HG02763 (cell line): ENCODE data around the gene SLC22A25.
"Not testable (repeated sequence)": the region's sequence is repeated elsewhere in the genome, so short reads cannot be mapped to it uniquely, and the experiment has no call there.

Experiments used
- ATAC-seq: cut with Tn5 transposase; IDR thresholded peaks from one replicate; pipeline ENCODE4 v1.9.1; 2021; ENCODE audit warnings: mild to moderate bottlenecking, moderate library complexity; ENCODE audit not compliant: unreplicated experiment

SLC22A25 gene

DNA sequence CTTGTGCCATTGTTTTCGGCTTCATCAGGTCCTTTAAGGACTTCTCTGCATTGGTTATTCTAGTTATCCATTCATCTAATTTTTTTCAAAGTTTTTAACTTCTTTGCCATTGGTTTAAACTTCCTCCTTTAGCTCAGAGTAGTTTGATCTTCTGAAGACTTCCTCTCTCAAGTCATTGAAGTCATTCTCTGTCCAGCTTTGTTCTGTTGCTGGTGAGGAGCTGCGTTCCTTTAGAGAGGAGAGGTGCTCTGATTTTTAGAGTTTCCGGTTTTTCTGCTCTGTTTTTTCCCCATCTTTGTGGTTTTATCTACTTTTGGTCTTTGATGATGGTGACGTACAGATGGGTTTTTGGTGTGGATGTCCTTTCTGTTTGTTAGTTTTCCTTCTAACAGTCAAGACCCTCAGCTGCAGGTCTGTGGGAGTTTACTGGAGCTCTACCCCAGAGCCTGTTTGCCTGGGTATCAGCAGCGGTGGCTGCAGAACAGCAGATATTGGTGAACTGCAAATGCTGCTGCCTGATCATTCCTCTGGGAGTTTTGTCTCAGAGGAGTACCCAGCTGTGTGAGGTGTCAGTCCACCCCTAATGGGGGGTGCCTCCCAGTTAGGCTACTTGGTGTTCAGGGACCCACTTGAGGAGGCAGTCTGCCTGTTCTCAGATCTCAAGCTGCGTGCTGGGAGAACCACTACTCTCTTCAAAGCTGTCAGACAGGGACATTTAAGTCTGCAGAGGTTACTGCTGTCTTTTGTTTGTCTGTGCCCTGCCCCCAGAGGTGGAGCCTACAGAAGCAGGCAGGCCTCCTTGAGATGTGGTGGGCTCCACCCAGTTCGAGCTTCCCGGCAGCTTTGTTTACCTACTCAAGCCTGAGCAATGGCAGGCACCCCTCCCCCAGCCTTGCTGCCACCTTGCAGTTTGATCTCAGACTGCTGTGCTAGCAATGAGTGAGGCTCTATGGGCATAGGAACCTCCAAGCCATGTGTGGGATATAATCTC is 7.6 kb downstream of the SLC22A25 start:
- not testable (repeated sequence) for ATAC-seq

DNA sequence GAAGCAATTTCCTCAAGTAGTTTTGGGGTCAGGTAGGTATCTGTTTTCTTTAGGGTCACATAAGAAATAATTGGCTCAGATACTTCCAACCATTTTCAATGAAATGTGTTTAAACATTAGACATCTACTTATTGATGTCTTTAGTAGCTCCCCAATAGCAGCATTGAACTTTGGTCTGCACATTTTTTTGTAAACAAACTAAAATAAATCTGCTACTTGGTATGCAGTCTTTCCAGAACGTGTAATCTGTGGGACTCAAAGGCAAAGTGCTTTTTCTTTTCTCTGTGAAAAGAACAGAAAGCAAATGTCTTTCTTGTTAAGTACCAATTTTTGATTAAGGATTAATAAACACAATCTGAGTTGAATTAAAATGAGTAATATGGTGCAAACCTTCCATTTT is 13.6 kb downstream of the SLC22A25 start:
- no peak for ATAC-seq

DNA sequence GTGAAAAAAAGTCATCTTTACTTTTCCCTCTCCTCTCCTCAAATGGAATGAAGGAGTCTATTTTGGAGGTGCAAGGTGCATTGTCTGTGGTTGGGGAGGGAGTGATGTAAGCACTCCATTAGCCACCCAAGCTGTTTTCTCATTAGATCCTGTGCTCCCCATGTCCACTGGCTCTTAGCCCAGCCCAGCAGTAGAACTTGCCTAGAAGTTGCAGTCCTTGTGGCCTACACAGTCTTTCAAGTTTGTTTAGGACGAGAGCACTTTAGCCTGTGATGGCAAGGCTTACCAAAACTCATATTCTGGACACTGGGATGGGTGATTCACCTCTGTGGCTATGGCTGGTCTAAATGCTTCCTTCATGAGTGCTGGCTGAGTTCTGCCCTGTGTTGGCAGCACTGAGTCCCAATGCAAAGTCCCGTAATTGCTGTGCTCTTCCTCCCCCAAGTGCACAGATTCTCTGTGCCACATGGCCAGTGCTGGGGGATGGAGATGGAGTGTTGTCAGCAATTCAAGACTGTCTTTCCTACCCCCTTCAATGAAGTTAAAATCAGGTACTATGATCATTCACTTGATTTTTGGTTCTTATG is 15.8 kb downstream of the SLC22A25 start:
- no peak for ATAC-seq

DNA sequence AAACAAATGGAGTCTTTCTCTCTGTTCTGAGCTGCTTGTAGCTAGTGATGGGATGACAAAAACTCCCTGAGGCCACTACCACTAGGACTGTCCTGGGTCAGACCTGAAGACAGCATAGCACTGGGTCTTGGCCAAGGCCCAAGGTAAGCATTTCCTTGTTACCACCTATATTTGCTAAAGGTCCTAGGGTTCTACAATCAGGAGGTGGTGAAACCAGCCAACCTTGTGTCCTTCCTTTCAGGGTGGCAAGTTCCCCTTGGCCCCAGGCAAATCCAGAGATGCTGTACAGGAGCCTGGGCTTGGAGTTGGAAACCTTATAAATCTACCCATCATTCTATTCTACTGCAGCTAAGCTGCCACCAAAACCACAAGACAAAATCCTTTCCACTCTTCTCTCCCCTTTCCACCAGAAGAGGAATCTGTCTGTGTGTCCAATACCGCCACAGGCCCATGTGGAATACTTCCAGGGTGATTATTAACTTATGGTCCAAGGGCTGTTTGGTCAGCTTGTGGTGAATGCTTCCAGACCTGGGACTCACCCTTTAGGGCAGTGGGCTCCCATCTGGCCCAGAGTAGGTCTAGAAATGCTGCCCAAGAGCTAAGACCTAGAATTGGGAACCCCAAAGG is 16.8 kb downstream of the SLC22A25 start:
- ATAC-seq = no peak

DNA sequence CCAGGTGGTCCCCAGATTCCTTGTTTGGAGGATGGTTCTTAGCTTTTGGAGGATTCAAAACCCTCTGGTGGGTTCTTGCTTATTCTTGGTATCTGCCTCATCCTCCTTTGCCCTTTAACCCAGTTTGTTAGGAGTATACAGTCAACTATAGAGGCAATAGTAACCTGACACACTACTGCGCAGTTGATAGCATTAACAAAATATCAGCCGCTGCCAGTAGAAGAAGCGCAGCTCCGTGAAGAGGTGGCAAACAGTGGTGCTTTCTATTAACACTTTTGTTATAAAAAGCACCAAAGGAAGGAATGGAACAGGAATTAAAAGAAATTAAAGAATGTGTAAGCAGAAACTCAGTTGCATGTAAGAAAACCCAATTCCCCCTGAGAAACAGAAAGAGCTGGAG is 29.3 kb downstream of the SLC22A25 start:
- no peak for ATAC-seq

DNA sequence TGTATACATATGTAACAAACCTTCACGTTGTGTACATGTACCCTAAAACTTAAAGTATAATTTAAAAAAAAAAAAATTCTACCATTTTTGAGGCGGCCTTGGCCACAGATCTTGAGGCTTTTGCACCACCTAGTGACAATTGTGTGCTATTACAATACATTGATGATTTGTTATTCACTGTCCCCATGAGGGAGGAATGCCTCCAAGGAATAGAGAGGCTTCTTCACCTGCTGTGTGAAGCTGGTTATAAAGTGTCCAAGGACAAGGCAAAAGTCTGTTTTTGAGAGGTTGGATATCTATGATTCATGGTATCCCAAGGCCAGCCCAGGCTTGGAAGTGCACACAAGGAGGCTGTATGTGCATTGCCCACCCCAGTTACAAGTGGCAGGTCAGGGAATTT is 30.7 kb downstream of the SLC22A25 start:
- ATAC-seq = no peak

DNA sequence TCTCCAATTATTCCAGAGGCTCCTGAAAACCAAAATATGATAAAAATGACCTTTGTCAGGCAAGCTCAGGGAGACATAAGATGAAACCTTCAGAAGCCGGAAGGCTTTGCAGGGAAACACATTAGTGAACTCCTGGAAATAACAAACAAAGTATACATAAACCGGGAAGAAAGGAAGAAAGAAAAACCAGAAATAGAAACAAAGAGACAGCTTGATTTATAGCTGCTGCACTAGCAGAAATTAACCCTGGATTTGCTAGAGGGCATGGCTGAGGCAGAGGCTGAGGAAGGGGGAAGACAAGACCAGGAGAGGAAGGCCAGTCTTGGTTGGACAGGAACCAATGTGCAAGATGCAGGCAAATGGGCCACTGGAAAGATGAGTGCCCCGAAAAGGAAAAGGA is 33.3 kb downstream of the SLC22A25 start:
- no peak for ATAC-seq
